ACC112 (cell line): ENCODE data around the gene TPH2.

Experiments used
- H2AFZ ChIP-seq: fragments of 200-600 bp; sonication (generic); one replicate; pipeline ENCODE4 v1.6.0; 2017; ENCODE audit warnings: antibody characterized with exemption, low read length; ENCODE audit not compliant: unreplicated experiment
- H3K27ac ChIP-seq: fragments of 200-600 bp; sonication (generic); 2 replicates; pipeline ENCODE4 v1.5.1; 2014; ENCODE audit warnings: low read depth, mild to moderate bottlenecking, antibody characterized with exemption, low read length, moderate library complexity
- H3K27me3 ChIP-seq: fragments of 200-600 bp; sonication (generic); 2 replicates; pipeline ENCODE4 v1.6.1; 2014; ENCODE audit warnings: mild to moderate bottlenecking, antibody characterized with exemption, low read length, moderate library complexity, mixed read lengths; ENCODE audit not compliant: insufficient read depth
- H3K36me3 ChIP-seq: fragments of 200-600 bp; sonication (generic); 2 replicates; pipeline ENCODE4 v1.6.1; 2016; ENCODE audit warnings: mild to moderate bottlenecking, antibody characterized with exemption, low read length, moderate library complexity, mixed read lengths; ENCODE audit not compliant: insufficient read depth
- H3K4me1 ChIP-seq: fragments of 200-600 bp; sonication (generic); one replicate; pipeline ENCODE4 v1.6.1; 2016; ENCODE audit warnings: low read length, mixed read lengths; ENCODE audit not compliant: insufficient read depth, unreplicated experiment, control insufficient read depth
- H3K4me3 ChIP-seq: fragments of 200-600 bp; sonication (generic); 2 replicates; pipeline ENCODE4 v1.5.1; 2014; ENCODE audit warnings: mild to moderate bottlenecking, low read depth, low read length
- H3K79me2 ChIP-seq: fragments of 200-600 bp; sonication (generic); one replicate; pipeline ENCODE4 v1.6.0; 2016; ENCODE audit warnings: low read length; ENCODE audit not compliant: control insufficient read depth, unreplicated experiment, insufficient read depth

Gene TPH2

GRCh38 chr12:72030277-72030676 lies 91.6 kb downstream of the TPH2 start:
- Histone ChIP-seq H2AFZ (no peak overlapping the region), H3K79me2 (no peaks in the 10 kb centered on the region), H3K4me3 (no peak overlapping the region), H3K36me3 (no peaks in the 10 kb centered on the region), H3K4me1 (no peaks in the 10 kb centered on the region), H3K27me3 (peaks cover 40% of the 10 kb centered on the region), H3K27ac (no peak overlapping the region)

GRCh38 chr12:72031066-72031465 lies 92.4 kb downstream of the TPH2 start:
- H2AFZ ChIP-seq, result no peak overlapping the region
- H3K36me3 ChIP-seq, result no peaks in the 10 kb centered on the region
- H3K27me3 ChIP-seq, result peaks cover 42% of the 10 kb centered on the region
- no peak overlapping the region for H3K4me3 ChIP-seq
- H3K4me1 ChIP-seq, result no peaks in the 10 kb centered on the region
- H3K79me2 ChIP-seq, result no peaks in the 10 kb centered on the region
- H3K27ac ChIP-seq, result no peak overlapping the region

GRCh38 chr12:72033991-72034390 lies 95.3 kb downstream of the TPH2 start:
- Histone ChIP-seq H3K27ac (no peak overlapping the region), H3K4me1 (no peaks in the 10 kb centered on the region), H3K79me2 (no peaks in the 10 kb centered on the region), H3K27me3 (peaks cover 36% of the 10 kb centered on the region), H3K4me3 (no peak overlapping the region), H3K36me3 (no peaks in the 10 kb centered on the region), H2AFZ (no peak overlapping the region)

GRCh38 chr12:72035625-72036024 lies 97.0 kb downstream of the TPH2 start:
- H3K27me3 ChIP-seq, result peaks cover 30% of the 10 kb centered on the region
- no peaks in the 10 kb centered on the region for H3K79me2 ChIP-seq
- no peaks in the 10 kb centered on the region for H3K36me3 ChIP-seq
- no peak overlapping the region for H3K27ac ChIP-seq
- H2AFZ ChIP-seq, result no peak overlapping the region
- H3K4me3 ChIP-seq, result no peak overlapping the region
- no peaks in the 10 kb centered on the region for H3K4me1 ChIP-seq

GRCh38 chr12:72036393-72036792 lies 97.7 kb downstream of the TPH2 start:
- Histone ChIP-seq H3K4me1 (no peaks in the 10 kb centered on the region), H3K27ac (no peak overlapping the region), H3K4me3 (no peak overlapping the region), H3K79me2 (no peaks in the 10 kb centered on the region), H2AFZ (no peak overlapping the region), H3K36me3 (no peaks in the 10 kb centered on the region), H3K27me3 (peaks cover 25% of the 10 kb centered on the region)

GRCh38 chr12:72037006-72037795 lies 98.6 kb downstream of the TPH2 start:
- Histone ChIP-seq H3K4me3 (no peak overlapping the region), H3K79me2 (no peaks in the 10 kb centered on the region), H3K36me3 (no peaks in the 10 kb centered on the region), H3K27ac (no peak overlapping the region), H2AFZ (no peak overlapping the region), H3K27me3 (peaks cover 18% of the 10 kb centered on the region), H3K4me1 (no peaks in the 10 kb centered on the region)

- no peak overlapping the region for H3K4me3 ChIP-seq
- no peaks in the 10 kb centered on the region for H3K4me1 ChIP-seq
- H2AFZ ChIP-seq, result no peak overlapping the region
- H3K27ac ChIP-seq, result no peak overlapping the region
- H3K79me2 ChIP-seq, result no peaks in the 10 kb centered on the region
- no peaks in the 10 kb centered on the region; the same call in 1 of the 2 replicates for H3K27me3 ChIP-seq
- no peaks in the 10 kb centered on the region for H3K36me3 ChIP-seq
Observed at GRCh38 chr12:72041811-72042210, 103.2 kb downstream of the TPH2 start.

GRCh38 chr12:72053604-72054003 lies 115.0 kb downstream of the TPH2 start:
- Histone ChIP-seq H3K36me3 (no peaks in the 10 kb centered on the region), H3K27me3 (peaks cover 3% of the 10 kb centered on the region; the same call in 1 of the 2 replicates), H3K4me3 (no peak overlapping the region), H3K79me2 (no peaks in the 10 kb centered on the region), H2AFZ (no peak overlapping the region), H3K4me1 (no peaks in the 10 kb centered on the region), H3K27ac (no peak overlapping the region)

GRCh38 chr12:72054511-72054910 lies 115.9 kb downstream of the TPH2 start:
- Histone ChIP-seq H3K36me3 (no peaks in the 10 kb centered on the region), H3K27ac (no peak overlapping the region), H3K4me3 (no peak overlapping the region), H2AFZ (no peak overlapping the region), H3K4me1 (no peaks in the 10 kb centered on the region), H3K79me2 (no peaks in the 10 kb centered on the region), H3K27me3 (peaks cover 3% of the 10 kb centered on the region; the same call in 1 of the 2 replicates)

- no peaks in the 10 kb centered on the region for H3K36me3 ChIP-seq
- H3K4me3 ChIP-seq, result no peak overlapping the region
- H3K79me2 ChIP-seq, result no peaks in the 10 kb centered on the region
- peaks cover 3% of the 10 kb centered on the region; the same call in 1 of the 2 replicates for H3K27me3 ChIP-seq
- no peak overlapping the region for H3K27ac ChIP-seq
- H2AFZ ChIP-seq, result no peak overlapping the region
- no peaks in the 10 kb centered on the region for H3K4me1 ChIP-seq
Observed at GRCh38 chr12:72057330-72057914, 118.8 kb downstream of the TPH2 start.

- no peaks in the 10 kb centered on the region for H3K27me3 ChIP-seq
- H3K4me3 ChIP-seq, result no peak overlapping the region
- no peaks in the 10 kb centered on the region for H3K79me2 ChIP-seq
- H3K36me3 ChIP-seq, result no peaks in the 10 kb centered on the region
- no peak overlapping the region for H2AFZ ChIP-seq
- H3K4me1 ChIP-seq, result no peaks in the 10 kb centered on the region
- no peak overlapping the region for H3K27ac ChIP-seq
Observed at GRCh38 chr12:72063073-72063472, 124.4 kb downstream of the TPH2 start.
